Measurements from ENCODE around the gene SH2D3A. TPM values are rescaled to one million over a fixed set of nuclear protein-coding genes. Genes with fewer than 3 reads are reported as not detected.

SH2D3A gene
- total RNA-seq, 4 donors from 2014 or later, result 52.4 to 77.2 (median 66.8) TPM

DNA sequence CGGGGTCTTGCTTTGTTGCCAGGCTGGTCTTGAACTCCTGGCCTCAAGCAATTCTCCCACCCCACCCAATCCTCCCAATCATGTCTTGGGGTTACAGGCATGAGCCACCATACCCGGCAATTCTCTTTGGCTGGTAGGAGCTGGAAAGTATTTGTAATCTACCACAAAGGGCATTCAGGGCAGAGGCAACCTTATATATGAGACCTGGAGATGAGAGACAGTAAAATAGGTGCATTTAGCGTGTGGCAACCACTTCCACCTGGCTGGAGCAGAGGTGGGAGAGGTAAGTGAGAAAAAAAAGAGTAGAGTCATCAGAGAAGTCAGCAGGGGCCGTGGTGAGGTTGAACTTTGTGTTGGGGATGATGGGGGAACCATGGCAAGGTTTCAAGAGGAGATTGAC lies 42.0 kb upstream of the SH2D3A start:
- H3K36me3 ChIP-seq, result no peaks in the 10 kb centered on the region
- TF ChIP-seq, protein P1, sequence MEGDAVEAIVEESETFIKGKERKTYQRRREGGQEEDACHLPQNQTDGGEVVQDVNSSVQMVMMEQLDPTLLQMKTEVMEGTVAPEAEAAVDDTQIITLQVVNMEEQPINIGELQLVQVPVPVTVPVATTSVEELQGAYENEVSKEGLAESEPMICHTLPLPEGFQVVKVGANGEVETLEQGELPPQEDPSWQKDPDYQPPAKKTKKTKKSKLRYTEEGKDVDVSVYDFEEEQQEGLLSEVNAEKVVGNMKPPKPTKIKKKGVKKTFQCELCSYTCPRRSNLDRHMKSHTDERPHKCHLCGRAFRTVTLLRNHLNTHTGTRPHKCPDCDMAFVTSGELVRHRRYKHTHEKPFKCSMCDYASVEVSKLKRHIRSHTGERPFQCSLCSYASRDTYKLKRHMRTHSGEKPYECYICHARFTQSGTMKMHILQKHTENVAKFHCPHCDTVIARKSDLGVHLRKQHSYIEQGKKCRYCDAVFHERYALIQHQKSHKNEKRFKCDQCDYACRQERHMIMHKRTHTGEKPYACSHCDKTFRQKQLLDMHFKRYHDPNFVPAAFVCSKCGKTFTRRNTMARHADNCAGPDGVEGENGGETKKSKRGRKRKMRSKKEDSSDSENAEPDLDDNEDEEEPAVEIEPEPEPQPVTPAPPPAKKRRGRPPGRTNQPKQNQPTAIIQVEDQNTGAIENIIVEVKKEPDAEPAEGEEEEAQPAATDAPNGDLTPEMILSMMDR (IDR thresholded peaks at IDR 0.05), result no peak
- no peak overlapping the region for H3K27ac ChIP-seq
- 78% methylated on average over 4 of the region's 4 CpGs for WGBS
- no peaks in the 10 kb centered on the region for H3K9me3 ChIP-seq
- no peaks in the 10 kb centered on the region for H3K4me1 ChIP-seq
- DNase-seq (ENCODE audit: low spot score in 2 of 2), result no peak
- no peaks in the 10 kb centered on the region for H3K27me3 ChIP-seq
- H3K4me3 ChIP-seq, result no peak overlapping the region

DNA sequence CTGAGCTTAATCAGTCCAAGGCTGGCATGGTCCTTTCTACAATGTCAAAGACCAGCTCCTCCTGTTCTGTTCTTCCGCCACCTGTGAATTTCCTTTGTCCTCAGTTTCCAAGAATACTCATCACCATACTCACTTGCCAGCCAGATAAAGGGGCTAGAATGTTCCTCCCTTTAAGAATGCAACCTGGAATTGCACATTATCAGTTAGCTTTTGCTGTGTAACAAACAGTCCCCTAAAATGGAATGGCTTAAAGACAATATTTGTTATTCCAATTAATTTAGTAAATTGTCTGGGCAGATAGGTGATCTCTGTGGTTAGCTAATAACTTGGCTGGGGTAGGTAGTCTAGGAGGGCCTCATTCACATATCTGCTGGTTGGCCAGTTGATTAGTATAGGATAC lies 41.3 kb upstream of the SH2D3A start:
- DNase-seq (ENCODE audit: low spot score in 2 of 2), result no peak
- WGBS, result 90% methylated on average over 1 of the region's 1 CpG
- H3K27me3 ChIP-seq, result no peaks in the 10 kb centered on the region
- no peaks in the 10 kb centered on the region for H3K4me1 ChIP-seq
- no peak overlapping the region for H3K4me3 ChIP-seq
- no peak overlapping the region for H3K27ac ChIP-seq
- TF ChIP-seq EP300 (IDR thresholded peaks at IDR 0.05), result no peak
- no peak for TF ChIP-seq POLR2AphosphoS5 (IDR thresholded peaks at IDR 0.05)
- no peak for TF ChIP-seq POLR2A (IDR thresholded peaks at IDR 0.05)
- TF ChIP-seq, protein P1 (IDR thresholded peaks at IDR 0.05), result no peak
- no peaks in the 10 kb centered on the region for H3K36me3 ChIP-seq
- H3K9me3 ChIP-seq, result no peaks in the 10 kb centered on the region

DNA sequence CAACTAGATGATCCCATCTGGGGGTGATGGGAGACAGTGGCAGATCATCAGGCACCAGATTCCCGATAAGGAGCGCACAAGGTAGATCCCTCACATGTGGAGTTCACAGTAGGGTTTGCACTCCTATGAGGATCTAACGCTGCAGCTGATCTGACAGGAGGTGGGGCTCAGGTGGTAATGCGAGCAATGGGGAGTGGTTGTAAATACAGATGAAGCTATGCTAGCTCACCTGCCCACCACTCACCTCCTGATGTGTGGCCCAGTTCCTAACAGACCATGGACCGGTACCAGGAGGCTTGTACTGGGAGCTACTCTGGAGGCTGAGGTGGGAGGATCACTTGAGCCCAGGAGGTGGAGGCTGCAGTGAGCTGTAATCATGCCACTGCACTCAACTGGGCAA lies 40.1 kb upstream of the SH2D3A start:
- no peak for DNase-seq (ENCODE audit: low spot score in 2 of 2)
- TF ChIP-seq, protein P1 (IDR thresholded peaks at IDR 0.05), result no peak
- no peak for TF ChIP-seq POLR2AphosphoS5 (IDR thresholded peaks at IDR 0.05)
- TF ChIP-seq POLR2A (IDR thresholded peaks at IDR 0.05), result no peak
- TF ChIP-seq EP300 (IDR thresholded peaks at IDR 0.05), result no peak
- Histone ChIP-seq H3K27ac (no peak overlapping the region), H3K9me3 (no peaks in the 10 kb centered on the region), H3K4me1 (no peaks in the 10 kb centered on the region), H3K36me3 (no peaks in the 10 kb centered on the region), H3K4me3 (no peak overlapping the region), H3K27me3 (no peaks in the 10 kb centered on the region)
- 95% methylated on average over 5 of the region's 5 CpGs for WGBS

DNA sequence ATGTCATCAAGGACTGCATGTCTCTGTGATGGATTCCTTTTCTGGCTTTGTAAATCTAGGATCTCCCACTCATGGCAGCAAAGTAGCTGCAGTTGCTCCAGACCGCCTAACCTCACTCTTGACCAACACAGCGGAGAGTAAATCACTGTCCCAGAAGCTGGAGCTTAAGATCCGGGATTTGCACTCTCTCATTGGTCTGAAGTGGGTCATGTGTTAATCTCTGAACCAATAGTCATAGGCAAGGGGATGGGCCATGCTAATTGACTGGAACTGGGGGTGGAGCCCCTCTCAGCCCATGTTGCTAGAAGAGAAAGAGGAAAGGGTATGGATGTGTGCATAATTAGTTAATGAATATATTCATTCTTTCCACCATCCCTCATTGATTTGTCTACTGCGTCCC lies 39.3 kb upstream of the SH2D3A start:
- 85% methylated on average over 4 of the region's 4 CpGs for WGBS
- Histone ChIP-seq H3K27me3 (peaks cover 2% of the 10 kb centered on the region), H3K4me3 (no peak overlapping the region), H3K27ac (no peak overlapping the region), H3K4me1 (peaks cover 3% of the 10 kb centered on the region), H3K36me3 (no peaks in the 10 kb centered on the region), H3K9me3 (no peaks in the 10 kb centered on the region)
- no peak for DNase-seq (ENCODE audit: low spot score in 2 of 2)
- TF ChIP-seq, protein P1 (IDR thresholded peaks at IDR 0.05), result no peak
- no peak for TF ChIP-seq EP300 (IDR thresholded peaks at IDR 0.05)
- TF ChIP-seq POLR2A (IDR thresholded peaks at IDR 0.05), result no peak
- TF ChIP-seq POLR2AphosphoS5 (IDR thresholded peaks at IDR 0.05), result no peak

DNA sequence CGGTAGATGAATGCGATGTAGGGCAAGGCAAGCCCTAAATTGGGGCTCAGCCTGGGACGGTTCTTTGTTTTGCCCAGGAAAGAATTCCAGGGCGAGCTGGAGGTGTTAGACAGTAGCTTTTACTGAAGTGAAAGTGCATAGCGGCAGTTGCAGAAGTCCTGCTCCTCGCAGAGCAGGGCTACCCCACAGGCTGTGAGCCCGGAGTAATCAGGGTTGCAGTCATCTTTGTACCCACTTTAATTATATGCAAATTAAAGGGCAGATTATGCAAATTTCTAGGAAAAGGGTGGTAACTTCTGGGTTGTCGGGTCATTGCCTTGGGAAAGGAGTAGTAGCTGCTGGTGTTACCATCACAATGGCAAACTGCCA lies 35.8 kb upstream of the SH2D3A start:
- 71% methylated on average over 8 of the region's 8 CpGs for WGBS
- Histone ChIP-seq H3K36me3 (no peaks in the 10 kb centered on the region), H3K27ac (no peak overlapping the region), H3K4me1 (peaks cover 11% of the 10 kb centered on the region), H3K27me3 (peaks cover 5% of the 10 kb centered on the region), H3K4me3 (no peak overlapping the region), H3K9me3 (no peaks in the 10 kb centered on the region)
- DNase-seq (ENCODE audit: low spot score in 2 of 2), result no peak
- TF ChIP-seq EP300 (IDR thresholded peaks at IDR 0.05), result no peak
- TF ChIP-seq, protein P1 (IDR thresholded peaks at IDR 0.05), result no peak
- no peak for TF ChIP-seq POLR2A (IDR thresholded peaks at IDR 0.05)
- TF ChIP-seq POLR2AphosphoS5 (IDR thresholded peaks at IDR 0.05), result no peak
